ENCODE measurements around the gene SESTD1.

DNA sequence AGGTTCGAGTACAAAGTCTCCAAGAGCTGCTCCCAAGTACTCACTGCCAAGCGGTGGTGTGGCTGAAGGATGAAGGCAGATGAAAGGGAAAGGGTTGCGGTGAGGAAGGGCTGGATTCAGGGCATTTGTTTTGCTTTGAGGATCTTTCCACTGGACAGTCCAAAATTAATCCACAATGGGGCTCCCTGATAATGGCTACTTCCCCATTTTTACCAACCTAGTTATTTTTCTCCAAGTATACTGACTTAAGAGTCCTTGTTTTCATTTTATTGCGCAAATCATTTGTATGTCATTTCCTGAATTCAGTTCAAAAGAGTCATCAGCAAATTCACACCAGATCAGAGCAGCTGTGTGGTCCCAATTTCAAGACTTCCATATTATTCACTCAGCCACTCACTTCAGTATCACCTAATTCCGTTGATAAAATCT, 464 bp upstream of the SESTD1 start:
- TF ChIP-seq CTCF (conservative IDR thresholded peaks at IDR 0.05 in 1 of 2, IDR thresholded peaks at IDR 0.05 in 1 of 2; ENCODE audit: low read depth in 1 of 2, low read length in 2 of 2) (no peak), EZH2 (IDR thresholded peaks at IDR 0.05; ENCODE audit: low read length, missing control alignments) (no peak)

Measured in fibroblast of lung (primary cell).